Measurements from ENCODE around the gene CDC42. TPM values are rescaled to one million over a fixed set of nuclear protein-coding genes. Genes with fewer than 3 reads are reported as not detected.

Gene CDC42
- total and polyA plus RNA-seq, 2 of the 13 experiments (the other 11 are each of a cell fraction or from before 2014, with no cell fraction given), result 138 to 237 TPM

DNA sequence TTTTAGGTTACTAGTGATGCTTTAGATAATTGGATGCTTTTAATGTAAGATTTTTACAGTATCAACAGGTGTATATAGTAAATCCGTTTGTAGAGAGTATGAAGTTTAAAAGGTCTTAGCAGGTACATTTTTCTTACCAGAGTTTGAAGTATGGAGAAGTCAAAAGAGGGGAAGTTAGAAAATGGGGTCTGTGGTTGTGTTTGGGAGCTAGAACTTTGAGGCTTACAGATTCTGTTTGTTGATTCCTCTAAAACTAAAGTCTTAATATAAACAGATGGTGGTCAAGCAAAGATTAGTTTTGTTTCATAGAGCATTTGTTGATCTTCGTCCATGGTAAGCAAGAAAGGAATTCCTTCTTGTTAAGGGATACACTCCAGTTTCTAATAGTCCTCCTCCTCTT lies 35.8 kb downstream of the CDC42 start (continued):
- TF ChIP-seq, protein P1, sequence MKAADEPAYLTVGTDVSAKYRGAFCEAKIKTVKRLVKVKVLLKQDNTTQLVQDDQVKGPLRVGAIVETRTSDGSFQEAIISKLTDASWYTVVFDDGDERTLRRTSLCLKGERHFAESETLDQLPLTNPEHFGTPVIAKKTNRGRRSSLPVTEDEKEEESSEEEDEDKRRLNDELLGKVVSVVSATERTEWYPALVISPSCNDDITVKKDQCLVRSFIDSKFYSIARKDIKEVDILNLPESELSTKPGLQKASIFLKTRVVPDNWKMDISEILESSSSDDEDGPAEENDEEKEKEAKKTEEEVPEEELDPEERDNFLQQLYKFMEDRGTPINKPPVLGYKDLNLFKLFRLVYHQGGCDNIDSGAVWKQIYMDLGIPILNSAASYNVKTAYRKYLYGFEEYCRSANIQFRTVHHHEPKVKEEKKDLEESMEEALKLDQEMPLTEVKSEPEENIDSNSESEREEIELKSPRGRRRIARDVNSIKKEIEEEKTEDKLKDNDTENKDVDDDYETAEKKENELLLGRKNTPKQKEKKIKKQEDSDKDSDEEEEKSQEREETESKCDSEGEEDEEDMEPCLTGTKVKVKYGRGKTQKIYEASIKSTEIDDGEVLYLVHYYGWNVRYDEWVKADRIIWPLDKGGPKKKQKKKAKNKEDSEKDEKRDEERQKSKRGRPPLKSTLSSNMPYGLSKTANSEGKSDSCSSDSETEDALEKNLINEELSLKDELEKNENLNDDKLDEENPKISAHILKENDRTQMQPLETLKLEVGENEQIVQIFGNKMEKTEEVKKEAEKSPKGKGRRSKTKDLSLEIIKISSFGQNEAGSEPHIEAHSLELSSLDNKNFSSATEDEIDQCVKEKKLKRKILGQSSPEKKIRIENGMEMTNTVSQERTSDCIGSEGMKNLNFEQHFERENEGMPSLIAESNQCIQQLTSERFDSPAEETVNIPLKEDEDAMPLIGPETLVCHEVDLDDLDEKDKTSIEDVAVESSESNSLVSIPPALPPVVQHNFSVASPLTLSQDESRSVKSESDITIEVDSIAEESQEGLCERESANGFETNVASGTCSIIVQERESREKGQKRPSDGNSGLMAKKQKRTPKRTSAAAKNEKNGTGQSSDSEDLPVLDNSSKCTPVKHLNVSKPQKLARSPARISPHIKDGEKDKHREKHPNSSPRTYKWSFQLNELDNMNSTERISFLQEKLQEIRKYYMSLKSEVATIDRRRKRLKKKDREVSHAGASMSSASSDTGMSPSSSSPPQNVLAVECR (CRISPR knock-in tag; IDR thresholded peaks at IDR 0.05; ENCODE audit: borderline replicate concordance), result no peak
- TF ChIP-seq, protein P2, sequence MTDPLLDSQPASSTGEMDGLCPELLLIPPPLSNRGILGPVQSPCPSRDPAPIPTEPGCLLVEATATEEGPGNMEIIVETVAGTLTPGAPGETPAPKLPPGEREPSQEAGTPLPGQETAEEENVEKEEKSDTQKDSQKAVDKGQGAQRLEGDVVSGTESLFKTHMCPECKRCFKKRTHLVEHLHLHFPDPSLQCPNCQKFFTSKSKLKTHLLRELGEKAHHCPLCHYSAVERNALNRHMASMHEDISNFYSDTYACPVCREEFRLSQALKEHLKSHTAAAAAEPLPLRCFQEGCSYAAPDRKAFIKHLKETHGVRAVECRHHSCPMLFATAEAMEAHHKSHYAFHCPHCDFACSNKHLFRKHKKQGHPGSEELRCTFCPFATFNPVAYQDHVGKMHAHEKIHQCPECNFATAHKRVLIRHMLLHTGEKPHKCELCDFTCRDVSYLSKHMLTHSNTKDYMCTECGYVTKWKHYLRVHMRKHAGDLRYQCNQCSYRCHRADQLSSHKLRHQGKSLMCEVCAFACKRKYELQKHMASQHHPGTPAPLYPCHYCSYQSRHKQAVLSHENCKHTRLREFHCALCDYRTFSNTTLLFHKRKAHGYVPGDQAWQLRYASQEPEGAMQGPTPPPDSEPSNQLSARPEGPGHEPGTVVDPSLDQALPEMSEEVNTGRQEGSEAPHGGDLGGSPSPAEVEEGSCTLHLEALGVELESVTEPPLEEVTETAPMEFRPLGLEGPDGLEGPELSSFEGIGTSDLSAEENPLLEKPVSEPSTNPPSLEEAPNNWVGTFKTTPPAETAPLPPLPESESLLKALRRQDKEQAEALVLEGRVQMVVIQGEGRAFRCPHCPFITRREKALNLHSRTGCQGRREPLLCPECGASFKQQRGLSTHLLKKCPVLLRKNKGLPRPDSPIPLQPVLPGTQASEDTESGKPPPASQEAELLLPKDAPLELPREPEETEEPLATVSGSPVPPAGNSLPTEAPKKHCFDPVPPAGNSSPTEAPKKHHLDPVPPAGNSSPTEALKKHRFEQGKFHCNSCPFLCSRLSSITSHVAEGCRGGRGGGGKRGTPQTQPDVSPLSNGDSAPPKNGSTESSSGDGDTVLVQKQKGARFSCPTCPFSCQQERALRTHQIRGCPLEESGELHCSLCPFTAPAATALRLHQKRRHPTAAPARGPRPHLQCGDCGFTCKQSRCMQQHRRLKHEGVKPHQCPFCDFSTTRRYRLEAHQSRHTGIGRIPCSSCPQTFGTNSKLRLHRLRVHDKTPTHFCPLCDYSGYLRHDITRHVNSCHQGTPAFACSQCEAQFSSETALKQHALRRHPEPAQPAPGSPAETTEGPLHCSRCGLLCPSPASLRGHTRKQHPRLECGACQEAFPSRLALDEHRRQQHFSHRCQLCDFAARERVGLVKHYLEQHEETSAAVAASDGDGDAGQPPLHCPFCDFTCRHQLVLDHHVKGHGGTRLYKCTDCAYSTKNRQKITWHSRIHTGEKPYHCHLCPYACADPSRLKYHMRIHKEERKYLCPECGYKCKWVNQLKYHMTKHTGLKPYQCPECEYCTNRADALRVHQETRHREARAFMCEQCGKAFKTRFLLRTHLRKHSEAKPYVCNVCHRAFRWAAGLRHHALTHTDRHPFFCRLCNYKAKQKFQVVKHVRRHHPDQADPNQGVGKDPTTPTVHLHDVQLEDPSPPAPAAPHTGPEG (CRISPR knock-in tag; IDR thresholded peaks at IDR 0.05), result no peak
- no peak for TF ChIP-seq ESRRA (CRISPR knock-in tag; IDR thresholded peaks at IDR 0.05; ENCODE audit: low read depth)
- TF ChIP-seq DPF2 (CRISPR knock-in tag; IDR thresholded peaks at IDR 0.05; ENCODE audit: borderline replicate concordance, low read depth), result no peak
- TF ChIP-seq, protein P3, sequence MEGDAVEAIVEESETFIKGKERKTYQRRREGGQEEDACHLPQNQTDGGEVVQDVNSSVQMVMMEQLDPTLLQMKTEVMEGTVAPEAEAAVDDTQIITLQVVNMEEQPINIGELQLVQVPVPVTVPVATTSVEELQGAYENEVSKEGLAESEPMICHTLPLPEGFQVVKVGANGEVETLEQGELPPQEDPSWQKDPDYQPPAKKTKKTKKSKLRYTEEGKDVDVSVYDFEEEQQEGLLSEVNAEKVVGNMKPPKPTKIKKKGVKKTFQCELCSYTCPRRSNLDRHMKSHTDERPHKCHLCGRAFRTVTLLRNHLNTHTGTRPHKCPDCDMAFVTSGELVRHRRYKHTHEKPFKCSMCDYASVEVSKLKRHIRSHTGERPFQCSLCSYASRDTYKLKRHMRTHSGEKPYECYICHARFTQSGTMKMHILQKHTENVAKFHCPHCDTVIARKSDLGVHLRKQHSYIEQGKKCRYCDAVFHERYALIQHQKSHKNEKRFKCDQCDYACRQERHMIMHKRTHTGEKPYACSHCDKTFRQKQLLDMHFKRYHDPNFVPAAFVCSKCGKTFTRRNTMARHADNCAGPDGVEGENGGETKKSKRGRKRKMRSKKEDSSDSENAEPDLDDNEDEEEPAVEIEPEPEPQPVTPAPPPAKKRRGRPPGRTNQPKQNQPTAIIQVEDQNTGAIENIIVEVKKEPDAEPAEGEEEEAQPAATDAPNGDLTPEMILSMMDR (CRISPR knock-in tag; IDR thresholded peaks at IDR 0.05), result no peak
- TF ChIP-seq GFI1 (CRISPR knock-in tag; IDR thresholded peaks at IDR 0.05; ENCODE audit: borderline replicate concordance), result no peak
- no peak for TF ChIP-seq ZNF567 (CRISPR knock-in tag; IDR thresholded peaks at IDR 0.05; ENCODE audit: borderline replicate concordance)
- no peak for TF ChIP-seq ZBTB21 (CRISPR knock-in tag; IDR thresholded peaks at IDR 0.05)
- no peak for TF ChIP-seq ZNF558 (CRISPR knock-in tag; IDR thresholded peaks at IDR 0.05; ENCODE audit: borderline replicate concordance)

All from HepG2 (cell line).